Medulla oblongata (tissue), 1 donor: ENCODE measurements around the gene LTB4R2.
"Not testable (repeated sequence)": the region's sequence is repeated elsewhere in the genome, so short reads cannot be mapped to it uniquely, and the experiment has no call there.

ENCODE experiments used
- DNase-seq: peaks from one replicate; pipeline ENCODE4 v3.0.0-alpha.2; 2015; ENCODE audit errors: extremely low spot score

LTB4R2 gene

GRCh38 chr14:24317141-24317928, 7.4 kb downstream of the LTB4R2 start:
- no peak for DNase-seq

- no peak for DNase-seq
Observed at GRCh38 chr14:24321212-24321975, 11.5 kb downstream of the LTB4R2 start.

GRCh38 chr14:24322672-24323071, 12.7 kb downstream of the LTB4R2 start:
- no peak for DNase-seq

- no peak for DNase-seq
Observed at GRCh38 chr14:24323341-24323740, 13.4 kb downstream of the LTB4R2 start.

- no peak for DNase-seq
Observed at GRCh38 chr14:24324024-24324423, 14.1 kb downstream of the LTB4R2 start.

GRCh38 chr14:24325041-24325530, 15.1 kb downstream of the LTB4R2 start:
- DNase-seq: no peak

- no peak for DNase-seq
Observed at GRCh38 chr14:24325963-24326362, 16.0 kb downstream of the LTB4R2 start.

GRCh38 chr14:24327303-24327702, 17.4 kb downstream of the LTB4R2 start:
- DNase-seq: no peak

GRCh38 chr14:24327914-24328313, 18.0 kb downstream of the LTB4R2 start:
- DNase-seq: not testable (repeated sequence)

- no peak for DNase-seq
Observed at GRCh38 chr14:24329073-24329663, 19.2 kb downstream of the LTB4R2 start.

- peak; percentile 66 for DNase-seq
Observed at GRCh38 chr14:24329736-24330135, 19.8 kb downstream of the LTB4R2 start.

- DNase-seq: no peak
Observed at GRCh38 chr14:24330973-24331674, 21.2 kb downstream of the LTB4R2 start.

GRCh38 chr14:24331731-24332267, 21.9 kb downstream of the LTB4R2 start:
- no peak for DNase-seq

GRCh38 chr14:24332268-24332993, 22.5 kb downstream of the LTB4R2 start:
- DNase-seq: peak; percentile 79

GRCh38 chr14:24334431-24335291, 24.7 kb downstream of the LTB4R2 start, which contains the start of gene ADCY4:
TSS of gene ADCY4 (minus strand) at chr14:24335071. CDS start at chr14:24334652, 419 bp downstream.
- DNase-seq: no peak

- DNase-seq: no peak
Observed at GRCh38 chr14:24335461-24336171, 25.7 kb downstream of the LTB4R2 start.

- no peak for DNase-seq
Observed at GRCh38 chr14:24337144-24337823, 27.3 kb downstream of the LTB4R2 start.

GRCh38 chr14:24337824-24338175, 27.9 kb downstream of the LTB4R2 start:
- DNase-seq: no peak

GRCh38 chr14:24338843-24339242, 28.9 kb downstream of the LTB4R2 start:
- DNase-seq: no peak
